NT2/D1 (cell line): ENCODE results near the gene CCDC81.

ENCODE experiments used
- YY1 ChIP-seq: IDR thresholded peaks from 2 replicates; pipeline ENCODE4 v1.6.1; 2011; ENCODE audit not compliant: insufficient read length, insufficient read depth
- ZNF274 ChIP-seq: IDR thresholded peaks from 2 replicates; pipeline ENCODE4 v1.6.1; 2011; ENCODE audit warnings: mild to moderate bottlenecking, low read depth, low read length

DNA sequence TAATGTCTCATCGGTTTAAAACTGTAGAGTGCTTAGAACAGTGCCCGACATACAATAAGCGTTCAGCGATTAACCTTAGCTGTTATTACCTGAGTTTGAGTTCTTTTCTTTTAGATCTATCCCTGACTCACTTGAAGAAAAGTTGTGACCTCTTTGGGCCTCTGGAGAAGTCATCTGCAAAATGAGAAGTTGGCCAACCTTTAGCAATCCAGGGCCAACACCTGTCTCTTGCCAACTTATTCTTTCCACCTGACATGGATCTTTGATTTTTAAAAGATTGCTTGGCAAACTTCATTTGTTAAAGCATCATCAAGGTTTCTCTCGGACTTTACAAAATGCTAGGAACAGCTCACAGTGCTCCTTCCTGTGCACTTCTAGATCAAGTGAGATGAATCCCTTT is 89.3 kb downstream of the CCDC81 start:
- no peak for TF ChIP-seq YY1
- TF ChIP-seq ZNF274: no peak
